Neural cell (in vitro differentiated cells): Measurements from ENCODE around the gene CYP11A1. TPM values are rescaled to one million over a fixed set of nuclear protein-coding genes. Genes with fewer than 3 reads are reported as not detected.

Experiments used
- H2AFZ ChIP-seq: fragments of 200-600, 300-800 bp; sonication (generic), shearing (Covaris generic); 2 replicates; pipeline ENCODE4 v1.6.0; 2014; ENCODE audit warnings: low read depth, mild to moderate bottlenecking, antibody characterized with exemption, low read length, moderate library complexity
- H3F3A ChIP-seq: fragments of 200-600 bp; shearing (Covaris generic); 2 replicates; pipeline ENCODE4 v1.6.1; 2016; ENCODE audit warnings: mild to moderate bottlenecking, moderate library complexity, mixed read lengths, antibody characterized with exemption, low read length; ENCODE audit not compliant: insufficient read depth, poor library complexity, severe bottlenecking
- H3K27ac ChIP-seq: fragments of 200-600, 300-800 bp; sonication (generic), shearing (Covaris generic); 2 replicates; pipeline ENCODE4 v1.5.1; 2014; ENCODE audit warnings: mild to moderate bottlenecking, low read length, moderate library complexity
- H3K27me3 ChIP-seq: fragments of 300-800, 200-600 bp; sonication (generic), shearing (Covaris generic); 2 replicates; pipeline ENCODE4 v1.6.0; 2014; ENCODE audit warnings: mild to moderate bottlenecking, low read depth, low read length, moderate library complexity; ENCODE audit not compliant: insufficient read depth
- H3K36me3 ChIP-seq: fragments of 300-800, 200-600 bp; sonication (generic), shearing (Covaris generic); 2 replicates; pipeline ENCODE4 v1.5.1; 2014; ENCODE audit warnings: mild to moderate bottlenecking, antibody characterized with exemption, low read length, moderate library complexity; ENCODE audit not compliant: insufficient read depth
- H3K4me2 ChIP-seq: fragments of 300-800, 200-600 bp; sonication (generic), shearing (Covaris generic); 2 replicates; pipeline ENCODE4 v1.6.0; 2014; ENCODE audit warnings: mild to moderate bottlenecking, low read length
- H3K4me3 ChIP-seq: fragments of 300-800, 200-600 bp; sonication (generic), shearing (Covaris generic); 2 replicates; pipeline ENCODE4 v1.5.1; 2014; ENCODE audit warnings: mild to moderate bottlenecking, low read length, moderate library complexity
- H3K79me2 ChIP-seq: fragments of 200-600 bp; shearing (Covaris generic); replicated peaks from 2 replicates; pipeline ENCODE4 v1.6.0; 2014; ENCODE audit warnings: mild to moderate bottlenecking, low read length, moderate library complexity; ENCODE audit not compliant: insufficient read depth
- H3K9ac ChIP-seq: fragments of 300-800, 200-600 bp; sonication (generic), shearing (Covaris generic); 2 replicates; pipeline ENCODE4 v1.6.1; 2016; ENCODE audit warnings: mild to moderate bottlenecking, low read length, mixed read lengths
- H3K9me2 ChIP-seq: fragments of 200-600 bp; shearing (Covaris generic); 2 replicates; pipeline ENCODE4 v1.6.1; 2016; ENCODE audit warnings: mild to moderate bottlenecking, low read length, mixed read lengths; ENCODE audit not compliant: insufficient read depth
- H3K9me3 ChIP-seq: fragments of 200-600, 300-800 bp; sonication (generic), shearing (Covaris generic); 2 replicates; pipeline ENCODE4 v1.6.1; 2016; ENCODE audit warnings: mild to moderate bottlenecking, mixed run types, low read length, moderate library complexity, mixed read lengths
- H4K20me1 ChIP-seq: fragments of 200-600 bp; shearing (Covaris generic); 2 replicates; pipeline ENCODE4 v1.6.1; 2016; ENCODE audit warnings: mild to moderate bottlenecking, mixed run types; ENCODE audit not compliant: insufficient read depth
- CTCF ChIP-seq: fragments of 450-650 bp; IDR thresholded peaks from 2 replicates; pipeline ENCODE4 v1.5.1; 2014; ENCODE audit warnings: antibody characterized with exemption, mild to moderate bottlenecking, moderate library complexity; ENCODE audit not compliant: poor library complexity, severe bottlenecking
- EP300 ChIP-seq: fragments of 450-650 bp; conservative IDR thresholded peaks from 2 replicates; pipeline ENCODE4 v1.6.1; 2014; ENCODE audit warnings: antibody characterized with exemption, mild to moderate bottlenecking, moderate library complexity; ENCODE audit not compliant: poor library complexity, severe bottlenecking
- EZH2 ChIP-seq: fragments of 200-600, 300-800 bp; shearing (Covaris generic), sonication (generic); IDR thresholded peaks from 2 replicates; pipeline ENCODE4 v1.6.1; 2014; ENCODE audit warnings: antibody characterized with exemption, low read length, borderline replicate concordance, mild to moderate bottlenecking; ENCODE audit not compliant: insufficient read depth, poor library complexity, severe bottlenecking
- MXI1 ChIP-seq: fragments of 450-650 bp; conservative IDR thresholded peaks from 2 replicates; pipeline ENCODE4 v1.6.1; 2014; ENCODE audit warnings: antibody characterized with exemption, mild to moderate bottlenecking; ENCODE audit not compliant: poor library complexity, severe bottlenecking
- POLR2AphosphoS5 ChIP-seq: IDR thresholded peaks from 2 replicates; pipeline ENCODE4 v1.6.1; 2012
- RAD21 ChIP-seq: fragments of 450-650 bp; conservative IDR thresholded peaks from 2 replicates; pipeline ENCODE4 v1.6.1; 2014; ENCODE audit warnings: antibody characterized with exemption, mild to moderate bottlenecking, moderate library complexity
- REST ChIP-seq: IDR thresholded peaks from 2 replicates; pipeline ENCODE4 v1.6.1; 2012; ENCODE audit warnings: borderline replicate concordance
- SMC3 ChIP-seq: fragments of 450-650 bp; conservative IDR thresholded peaks from 2 replicates; pipeline ENCODE4 v1.6.1; 2014; ENCODE audit warnings: antibody characterized with exemption, mild to moderate bottlenecking, moderate library complexity; ENCODE audit not compliant: poor library complexity
- TAF1 ChIP-seq: IDR thresholded peaks from 2 replicates; pipeline ENCODE4 v1.6.1; 2012; ENCODE audit warnings: low read depth
- polyA plus RNA-seq: library from polyadenylated mRNA; depleted of rRNA; stranded (reverse); fragments of >200 nt; gene quantifications from 2 replicates; pipeline ENCODE4 v1.2.3, GENCODE V29; 2014

Gene CYP11A1
- polyA plus RNA-seq, 1 donor from 2014 or later, result not detected

- H3K9me2 ChIP-seq, result no peaks in the 10 kb centered on the region
- H3K9me3 ChIP-seq, result no peaks in the 10 kb centered on the region
- no peak overlapping the region for H3K27ac ChIP-seq
- H3K27me3 ChIP-seq, result no peaks in the 10 kb centered on the region
- H4K20me1 ChIP-seq, result no peaks in the 10 kb centered on the region
- no peak overlapping the region for H3K9ac ChIP-seq
- H3F3A ChIP-seq, result no peaks in the 10 kb centered on the region
- TF ChIP-seq REST, result no peak
- TF ChIP-seq TAF1, result no peak
- no peak for TF ChIP-seq EZH2
- TF ChIP-seq POLR2AphosphoS5, result no peak
- TF ChIP-seq SMC3, result no peak
- no peak for TF ChIP-seq RAD21
- no peak for TF ChIP-seq MXI1
- no peaks in the 10 kb centered on the region for H3K36me3 ChIP-seq
- H2AFZ ChIP-seq, result no peak overlapping the region
- H3K79me2 ChIP-seq, result no peaks in the 10 kb centered on the region
- H3K4me2 ChIP-seq, result no peak overlapping the region
- H3K4me3 ChIP-seq, result no peak overlapping the region
These were observed 44.2 kb upstream of the CYP11A1 start for GRCh38 chr15:74411686-74412085.

- no peak overlapping the region for H3K9ac ChIP-seq
- no peaks in the 10 kb centered on the region for H3K79me2 ChIP-seq
- H3K36me3 ChIP-seq, result no peaks in the 10 kb centered on the region
- H4K20me1 ChIP-seq, result no peaks in the 10 kb centered on the region
- H3F3A ChIP-seq, result no peaks in the 10 kb centered on the region
- no peak overlapping the region for H3K4me3 ChIP-seq
- no peak overlapping the region for H3K27ac ChIP-seq
- TF ChIP-seq POLR2AphosphoS5 (no peak), SMC3 (no peak), TAF1 (no peak), CTCF (no peak), EP300 (no peak), MXI1 (no peak), REST (no peak), EZH2 (no peak)
- H3K9me3 ChIP-seq, result no peaks in the 10 kb centered on the region
- H3K27me3 ChIP-seq, result no peaks in the 10 kb centered on the region
- H2AFZ ChIP-seq, result no peak overlapping the region
- no peak overlapping the region for H3K4me2 ChIP-seq
- H3K9me2 ChIP-seq, result no peaks in the 10 kb centered on the region
These were observed 43.1 kb upstream of the CYP11A1 start for GRCh38 chr15:74410502-74410901.
